Thoracic aorta (tissue), 2 donors: ENCODE measurements around the gene CFAP52. TPM values are rescaled to one million over a fixed set of nuclear protein-coding genes. Genes with fewer than 3 reads are reported as not detected.
A peak's percentile ranks its signal among the peaks of the same experiment; 100 is the strongest.

Source experiments
- ATAC-seq: fragments of 150-250 bp; one replicate; pipeline ENCODE4 v1.8.0; 2017; ENCODE audit warnings: low read depth; ENCODE audit not compliant: insufficient number of reproducible peaks, low FRiP score
- DNase-seq: peaks from one replicate; pipeline ENCODE4 v3.0.0-alpha.2; 2020; ENCODE audit warnings: low spot score
- H3K27ac ChIP-seq, 2 donors: fragments of 200-600 bp; sonication (generic); 1 replicate in 1 of 2; 2 replicates in 1 of 2; pipeline ENCODE4 v1.5.1; 2016; ENCODE audit warnings: mild to moderate bottlenecking in 2 of 2, moderate library complexity in 2 of 2
- H3K27me3 ChIP-seq: fragments of 200-600 bp; sonication (generic); replicated peaks from 2 replicates; pipeline ENCODE4 v1.6.0; 2016; ENCODE audit warnings: mild to moderate bottlenecking; ENCODE audit not compliant: insufficient read depth
- H3K36me3 ChIP-seq: fragments of 200-600 bp; sonication (generic); one replicate; pipeline ENCODE4 v1.5.1; 2016
- H3K4me1 ChIP-seq, 2 donors: fragments of 200-600 bp; sonication (generic); 1 replicate in 1 of 2; 2 replicates in 1 of 2; pipeline versions ENCODE4 v1.5.1 to v1.6.0; 2016; ENCODE audit warnings: low read depth in 2 of 2, mild to moderate bottlenecking in 1 of 2; ENCODE audit not compliant: control insufficient read depth in 1 of 2
- H3K4me3 ChIP-seq: fragments of 200-600 bp; sonication (generic); 2 replicates; pipeline ENCODE4 v1.5.1; 2016; ENCODE audit warnings: mild to moderate bottlenecking
- H3K9me3 ChIP-seq: fragments of 200-600 bp; sonication (generic); 2 replicates; pipeline ENCODE4 v1.5.1; 2016
- CTCF ChIP-seq: fragments of 200-600 bp; sonication (generic); IDR thresholded peaks from one replicate; pipeline ENCODE4 v1.5.1; 2019; ENCODE audit warnings: antibody characterized with exemption
- total RNA-seq, 2 donors: library from RNA; depleted of rRNA; stranded (reverse); fragments of >200 nt; gene quantifications; one replicate each; pipeline versions ENCODE4 v1.1.0 to v1.2.3, GENCODE V29; 2016

Gene CFAP52
- total RNA-seq, 2 donors from 2014 or later = not detected

GRCh38 chr17:9645851-9646545 lies 69.6 kb downstream of the CFAP52 start:
- Histone ChIP-seq H3K27ac (no peak overlapping the region), H3K27me3 (peaks cover 6% of the 10 kb centered on the region), H3K4me3 (peak overlapping the region; percentile 66), H3K36me3 (no peaks in the 10 kb centered on the region), H3K9me3 (no peaks in the 10 kb centered on the region), H3K4me1 (peaks cover 12 to 21% of the 10 kb centered on the region in 2 donors)
- TF ChIP-seq CTCF = no peak
- ATAC-seq (no peak), DNase-seq (no peak)

- no peak for DNase-seq
- no peak overlapping the region for H3K27ac ChIP-seq
- H3K4me3 ChIP-seq = no peak overlapping the region
- TF ChIP-seq CTCF = no peak
- H3K4me1 ChIP-seq = peaks cover 12 to 21% of the 10 kb centered on the region in 2 donors
- no peaks in the 10 kb centered on the region for H3K9me3 ChIP-seq
- no peaks in the 10 kb centered on the region for H3K36me3 ChIP-seq
- no peak for ATAC-seq
- H3K27me3 ChIP-seq = peaks cover 6% of the 10 kb centered on the region
Observed at GRCh38 chr17:9646546-9646885, 70.1 kb downstream of the CFAP52 start.

GRCh38 chr17:9647014-9647413 lies 70.6 kb downstream of the CFAP52 start:
- DNase-seq = no peak

GRCh38 chr17:9648521-9649110 lies 72.2 kb downstream of the CFAP52 start:
- no peak for TF ChIP-seq CTCF
- H3K27me3 ChIP-seq = peaks cover 6% of the 10 kb centered on the region
- no peak overlapping the region for H3K4me3 ChIP-seq
- no peaks in the 10 kb centered on the region for H3K9me3 ChIP-seq
- DNase-seq (no peak), ATAC-seq (no peak)
- no peak overlapping the region for H3K27ac ChIP-seq
- no peaks in the 10 kb centered on the region for H3K36me3 ChIP-seq
- peaks cover 12 to 21% of the 10 kb centered on the region in 2 donors for H3K4me1 ChIP-seq

More at GRCh38 chr17:9647014-9647413, 70.6 kb downstream of the CFAP52 start:
- peaks cover 6% of the 10 kb centered on the region for H3K27me3 ChIP-seq
- no peaks in the 10 kb centered on the region for H3K36me3 ChIP-seq
- no peak for TF ChIP-seq CTCF
- ATAC-seq = no peak
- H3K4me1 ChIP-seq = peaks cover 12 to 21% of the 10 kb centered on the region in 2 donors
- no peak overlapping the region for H3K4me3 ChIP-seq
- no peaks in the 10 kb centered on the region for H3K9me3 ChIP-seq
- no peak overlapping the region for H3K27ac ChIP-seq

GRCh38 chr17:9658593-9659211 lies 82.3 kb downstream of the CFAP52 start:
- Histone ChIP-seq H3K9me3 (no peaks in the 10 kb centered on the region), H3K4me1 (no peaks in the 10 kb centered on the region), H3K36me3 (no peaks in the 10 kb centered on the region), H3K4me3 (no peak overlapping the region), H3K27me3 (no peaks in the 10 kb centered on the region), H3K27ac (no peak overlapping the region)
- no peak for TF ChIP-seq CTCF
- no peak for DNase-seq
- no peak for ATAC-seq
